ENCODE measurements around the gene GNG12. TPM values are rescaled to one million over a fixed set of nuclear protein-coding genes. Genes with fewer than 3 reads are reported as not detected.

Gene GNG12
- total and polyA plus RNA-seq, 9 of the 15 experiments (the other 6 are each of a cell fraction or from before 2014, with no cell fraction given): 2.6 to 6.0 (median 4.1) TPM

GRCh38 chr1:67688526-67689219 lies 144.6 kb downstream of the GNG12 start (continued):
- TF ChIP-seq PCBP1 (IDR thresholded peaks at IDR 0.05; ENCODE audit: low read depth, low read length, poor library complexity, severe bottlenecking) (no peak), MAFK (IDR thresholded peaks at IDR 0.05; ENCODE audit: low read length) (peak; percentile 26; the same call in 1 of the 2 replicates), GTF2A2 (tag; IDR thresholded peaks at IDR 0.05) (no peak), ZNF239 (CRISPR knock-in tag; IDR thresholded peaks at IDR 0.05) (no peak), NUFIP1 (IDR thresholded peaks at IDR 0.05; ENCODE audit: partially characterized antibody) (no peak), CHAMP1 (IDR thresholded peaks at IDR 0.05) (0 out of 2 replicates have a peak, but pooled peaks have one; percentile 12), FOXP1 (CRISPR knock-in tag; IDR thresholded peaks at IDR 0.05) (peak; percentile 86), XRCC3 (IDR thresholded peaks at IDR 0.05) (no peak), RB1 (IDR thresholded peaks at IDR 0.05; ENCODE audit: low read depth) (0 out of 2 replicates have a peak, but pooled peaks have one; percentile 50), ZNF511 (CRISPR knock-in tag; IDR thresholded peaks at IDR 0.05) (peak; percentile 39; the same call in 1 of the 2 replicates), TEAD1 (CRISPR knock-in tag; IDR thresholded peaks at IDR 0.05) (peak; percentile 41 to 43; a peak in 3 of 4 replicates), HBP1 (CRISPR knock-in tag; IDR thresholded peaks at IDR 0.05) (no peak), RBM25 (IDR thresholded peaks at IDR 0.05; ENCODE audit: low read depth, low read length, severe bottlenecking) (no peak), ZNF184 (CRISPR knock-in tag; IDR thresholded peaks at IDR 0.05) (no peak), STAG1 (CRISPR knock-in tag; IDR thresholded peaks at IDR 0.05; ENCODE audit: borderline replicate concordance) (no peak), FUS (optimal IDR thresholded peaks at IDR 0.05; ENCODE audit: low read depth, low read length) (no peak), E2F6 (IDR thresholded peaks at IDR 0.05; ENCODE audit: borderline replicate concordance in 1 of 2, extremely low read depth in 1 of 2, insufficient read depth in 1 of 2, insufficient read length in 1 of 2, low read depth in 1 of 2, low read length in 1 of 2, poor library complexity in 1 of 2, severe bottlenecking in 1 of 2) (no peak)
- TF ChIP-seq, protein P1, sequence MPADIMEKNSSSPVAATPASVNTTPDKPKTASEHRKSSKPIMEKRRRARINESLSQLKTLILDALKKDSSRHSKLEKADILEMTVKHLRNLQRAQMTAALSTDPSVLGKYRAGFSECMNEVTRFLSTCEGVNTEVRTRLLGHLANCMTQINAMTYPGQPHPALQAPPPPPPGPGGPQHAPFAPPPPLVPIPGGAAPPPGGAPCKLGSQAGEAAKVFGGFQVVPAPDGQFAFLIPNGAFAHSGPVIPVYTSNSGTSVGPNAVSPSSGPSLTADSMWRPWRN (IDR thresholded peaks at IDR 0.05; ENCODE audit: low read depth): peak; percentile 42; the same call in 1 of the 2 replicates
- TF ChIP-seq, protein P2, sequence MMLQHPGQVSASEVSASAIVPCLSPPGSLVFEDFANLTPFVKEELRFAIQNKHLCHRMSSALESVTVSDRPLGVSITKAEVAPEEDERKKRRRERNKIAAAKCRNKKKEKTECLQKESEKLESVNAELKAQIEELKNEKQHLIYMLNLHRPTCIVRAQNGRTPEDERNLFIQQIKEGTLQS (IDR thresholded peaks at IDR 0.05): no peak
- TF ChIP-seq, protein P2 (CRISPR knock-in tag; conservative IDR thresholded peaks at IDR 0.05): peak; percentile 92

All from K562 (cell line).